OCI-LY1 (cell line): ENCODE results near the gene GPR68.

ENCODE experiments used
- EZH2 ChIP-seq: fragments of 200-600 bp; sonication (generic), shearing (Covaris generic); IDR thresholded peaks from 2 replicates; pipeline ENCODE4 v1.8.0; 2017; ENCODE audit warnings: borderline replicate concordance, mixed run types, mild to moderate bottlenecking, antibody characterized with exemption, low read length, moderate library complexity, mixed read lengths
- TF ChIP-seq, protein P1 (sequence below): fragments of 200-600 bp; sonication (generic), shearing (Covaris generic); IDR thresholded peaks from 2 replicates; pipeline ENCODE4 v1.5.1; 2017; ENCODE audit warnings: mild to moderate bottlenecking, antibody characterized with exemption, low read length, moderate library complexity, mixed read lengths

DNA sequence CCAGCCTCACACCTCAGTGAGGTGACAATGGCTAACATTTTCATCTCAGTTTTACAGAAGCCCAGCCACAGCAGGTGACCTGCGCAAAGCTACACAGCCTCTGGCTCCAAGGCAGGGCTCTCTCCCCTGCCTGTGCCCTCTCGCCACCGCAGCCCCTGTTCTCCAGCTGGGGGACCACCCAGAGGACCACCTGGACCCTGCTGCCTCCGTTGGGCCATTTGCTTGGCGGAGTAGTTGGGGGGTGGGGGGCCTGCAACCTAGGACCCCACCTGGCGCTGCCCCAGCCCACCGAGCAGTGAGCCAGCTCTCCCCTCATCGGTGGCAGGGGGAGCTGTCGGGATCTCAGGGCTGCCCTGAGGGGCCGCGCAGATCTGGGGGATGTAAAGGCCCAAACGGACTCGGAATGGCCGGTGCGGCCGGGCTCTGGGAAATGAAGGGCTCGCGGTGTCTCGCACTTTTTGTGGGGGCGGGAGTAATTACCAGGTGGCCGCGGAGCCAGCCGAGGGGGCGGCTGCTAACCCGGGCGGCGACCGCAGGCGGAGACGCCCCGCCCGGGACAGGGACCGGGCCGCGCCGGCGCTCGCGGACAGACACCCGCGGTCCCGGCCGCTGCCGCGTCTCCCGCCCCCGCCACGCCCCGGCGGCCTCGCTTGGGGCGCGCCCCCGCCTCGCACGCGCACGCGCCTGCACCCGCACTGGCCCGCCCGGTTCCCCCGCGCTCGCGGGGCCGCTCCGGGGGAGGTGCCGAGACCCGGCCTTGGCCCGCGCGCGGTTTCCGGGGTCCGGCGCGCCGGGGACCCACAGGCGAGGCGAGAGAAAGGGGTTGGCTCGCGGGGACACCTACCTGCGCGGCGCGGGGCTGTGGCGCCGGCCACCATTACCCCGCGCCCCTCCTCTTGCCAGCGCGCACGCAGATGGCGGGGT lies 8.6 kb upstream of the GPR68 start:
- TF ChIP-seq, protein P1, sequence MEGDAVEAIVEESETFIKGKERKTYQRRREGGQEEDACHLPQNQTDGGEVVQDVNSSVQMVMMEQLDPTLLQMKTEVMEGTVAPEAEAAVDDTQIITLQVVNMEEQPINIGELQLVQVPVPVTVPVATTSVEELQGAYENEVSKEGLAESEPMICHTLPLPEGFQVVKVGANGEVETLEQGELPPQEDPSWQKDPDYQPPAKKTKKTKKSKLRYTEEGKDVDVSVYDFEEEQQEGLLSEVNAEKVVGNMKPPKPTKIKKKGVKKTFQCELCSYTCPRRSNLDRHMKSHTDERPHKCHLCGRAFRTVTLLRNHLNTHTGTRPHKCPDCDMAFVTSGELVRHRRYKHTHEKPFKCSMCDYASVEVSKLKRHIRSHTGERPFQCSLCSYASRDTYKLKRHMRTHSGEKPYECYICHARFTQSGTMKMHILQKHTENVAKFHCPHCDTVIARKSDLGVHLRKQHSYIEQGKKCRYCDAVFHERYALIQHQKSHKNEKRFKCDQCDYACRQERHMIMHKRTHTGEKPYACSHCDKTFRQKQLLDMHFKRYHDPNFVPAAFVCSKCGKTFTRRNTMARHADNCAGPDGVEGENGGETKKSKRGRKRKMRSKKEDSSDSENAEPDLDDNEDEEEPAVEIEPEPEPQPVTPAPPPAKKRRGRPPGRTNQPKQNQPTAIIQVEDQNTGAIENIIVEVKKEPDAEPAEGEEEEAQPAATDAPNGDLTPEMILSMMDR = peak; percentile 29; the same call in 1 of the 2 replicates
- no peak for TF ChIP-seq EZH2
